Measurements from ENCODE around the gene CEP55.

GRCh38 chr10:93516006-93516380 is 19.6 kb downstream of the CEP55 start:
- TF ChIP-seq TP53 (CRISPR knock-in tag; IDR thresholded peaks at IDR 0.05) = no peak
- TF ChIP-seq, protein P1, sequence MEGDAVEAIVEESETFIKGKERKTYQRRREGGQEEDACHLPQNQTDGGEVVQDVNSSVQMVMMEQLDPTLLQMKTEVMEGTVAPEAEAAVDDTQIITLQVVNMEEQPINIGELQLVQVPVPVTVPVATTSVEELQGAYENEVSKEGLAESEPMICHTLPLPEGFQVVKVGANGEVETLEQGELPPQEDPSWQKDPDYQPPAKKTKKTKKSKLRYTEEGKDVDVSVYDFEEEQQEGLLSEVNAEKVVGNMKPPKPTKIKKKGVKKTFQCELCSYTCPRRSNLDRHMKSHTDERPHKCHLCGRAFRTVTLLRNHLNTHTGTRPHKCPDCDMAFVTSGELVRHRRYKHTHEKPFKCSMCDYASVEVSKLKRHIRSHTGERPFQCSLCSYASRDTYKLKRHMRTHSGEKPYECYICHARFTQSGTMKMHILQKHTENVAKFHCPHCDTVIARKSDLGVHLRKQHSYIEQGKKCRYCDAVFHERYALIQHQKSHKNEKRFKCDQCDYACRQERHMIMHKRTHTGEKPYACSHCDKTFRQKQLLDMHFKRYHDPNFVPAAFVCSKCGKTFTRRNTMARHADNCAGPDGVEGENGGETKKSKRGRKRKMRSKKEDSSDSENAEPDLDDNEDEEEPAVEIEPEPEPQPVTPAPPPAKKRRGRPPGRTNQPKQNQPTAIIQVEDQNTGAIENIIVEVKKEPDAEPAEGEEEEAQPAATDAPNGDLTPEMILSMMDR (IDR thresholded peaks at IDR 0.05) = no peak
- no peak for TF ChIP-seq FOXP1 (CRISPR knock-in tag; IDR thresholded peaks at IDR 0.05; ENCODE audit: borderline replicate concordance)
- TF ChIP-seq, protein P2, sequence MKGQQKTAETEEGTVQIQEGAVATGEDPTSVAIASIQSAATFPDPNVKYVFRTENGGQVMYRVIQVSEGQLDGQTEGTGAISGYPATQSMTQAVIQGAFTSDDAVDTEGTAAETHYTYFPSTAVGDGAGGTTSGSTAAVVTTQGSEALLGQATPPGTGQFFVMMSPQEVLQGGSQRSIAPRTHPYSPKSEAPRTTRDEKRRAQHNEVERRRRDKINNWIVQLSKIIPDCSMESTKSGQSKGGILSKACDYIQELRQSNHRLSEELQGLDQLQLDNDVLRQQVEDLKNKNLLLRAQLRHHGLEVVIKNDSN (CRISPR knock-in tag; IDR thresholded peaks at IDR 0.05) = no peak
- no peak for TF ChIP-seq NR2C2 (CRISPR knock-in tag; IDR thresholded peaks at IDR 0.05)
- TF ChIP-seq, protein P3, sequence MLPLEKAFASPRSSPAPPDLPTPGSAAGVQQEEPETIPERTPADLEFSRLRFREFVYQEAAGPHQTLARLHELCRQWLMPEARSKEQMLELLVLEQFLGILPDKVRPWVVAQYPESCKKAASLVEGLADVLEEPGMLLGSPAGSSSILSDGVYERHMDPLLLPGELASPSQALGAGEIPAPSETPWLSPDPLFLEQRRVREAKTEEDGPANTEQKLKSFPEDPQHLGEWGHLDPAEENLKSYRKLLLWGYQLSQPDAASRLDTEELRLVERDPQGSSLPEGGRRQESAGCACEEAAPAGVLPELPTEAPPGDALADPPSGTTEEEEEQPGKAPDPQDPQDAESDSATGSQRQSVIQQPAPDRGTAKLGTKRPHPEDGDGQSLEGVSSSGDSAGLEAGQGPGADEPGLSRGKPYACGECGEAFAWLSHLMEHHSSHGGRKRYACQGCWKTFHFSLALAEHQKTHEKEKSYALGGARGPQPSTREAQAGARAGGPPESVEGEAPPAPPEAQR (CRISPR knock-in tag; IDR thresholded peaks at IDR 0.05) = no peak
- TF ChIP-seq SP1 (CRISPR knock-in tag; conservative IDR thresholded peaks at IDR 0.05) = no peak
- no peak for TF ChIP-seq ATF1 (CRISPR knock-in tag; IDR thresholded peaks at IDR 0.05)
- TF ChIP-seq, protein P4, sequence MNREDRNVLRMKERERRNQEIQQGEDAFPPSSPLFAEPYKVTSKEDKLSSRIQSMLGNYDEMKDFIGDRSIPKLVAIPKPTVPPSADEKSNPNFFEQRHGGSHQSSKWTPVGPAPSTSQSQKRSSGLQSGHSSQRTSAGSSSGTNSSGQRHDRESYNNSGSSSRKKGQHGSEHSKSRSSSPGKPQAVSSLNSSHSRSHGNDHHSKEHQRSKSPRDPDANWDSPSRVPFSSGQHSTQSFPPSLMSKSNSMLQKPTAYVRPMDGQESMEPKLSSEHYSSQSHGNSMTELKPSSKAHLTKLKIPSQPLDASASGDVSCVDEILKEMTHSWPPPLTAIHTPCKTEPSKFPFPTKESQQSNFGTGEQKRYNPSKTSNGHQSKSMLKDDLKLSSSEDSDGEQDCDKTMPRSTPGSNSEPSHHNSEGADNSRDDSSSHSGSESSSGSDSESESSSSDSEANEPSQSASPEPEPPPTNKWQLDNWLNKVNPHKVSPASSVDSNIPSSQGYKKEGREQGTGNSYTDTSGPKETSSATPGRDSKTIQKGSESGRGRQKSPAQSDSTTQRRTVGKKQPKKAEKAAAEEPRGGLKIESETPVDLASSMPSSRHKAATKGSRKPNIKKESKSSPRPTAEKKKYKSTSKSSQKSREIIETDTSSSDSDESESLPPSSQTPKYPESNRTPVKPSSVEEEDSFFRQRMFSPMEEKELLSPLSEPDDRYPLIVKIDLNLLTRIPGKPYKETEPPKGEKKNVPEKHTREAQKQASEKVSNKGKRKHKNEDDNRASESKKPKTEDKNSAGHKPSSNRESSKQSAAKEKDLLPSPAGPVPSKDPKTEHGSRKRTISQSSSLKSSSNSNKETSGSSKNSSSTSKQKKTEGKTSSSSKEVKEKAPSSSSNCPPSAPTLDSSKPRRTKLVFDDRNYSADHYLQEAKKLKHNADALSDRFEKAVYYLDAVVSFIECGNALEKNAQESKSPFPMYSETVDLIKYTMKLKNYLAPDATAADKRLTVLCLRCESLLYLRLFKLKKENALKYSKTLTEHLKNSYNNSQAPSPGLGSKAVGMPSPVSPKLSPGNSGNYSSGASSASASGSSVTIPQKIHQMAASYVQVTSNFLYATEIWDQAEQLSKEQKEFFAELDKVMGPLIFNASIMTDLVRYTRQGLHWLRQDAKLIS (CRISPR knock-in tag; IDR thresholded peaks at IDR 0.05; ENCODE audit: borderline replicate concordance) = no peak
- no peak for TF ChIP-seq TEAD4 (CRISPR knock-in tag; IDR thresholded peaks at IDR 0.05)
- TF ChIP-seq JUN (CRISPR knock-in tag; IDR thresholded peaks at IDR 0.05) = no peak
- no peak for TF ChIP-seq ZBTB21 (CRISPR knock-in tag; IDR thresholded peaks at IDR 0.05; ENCODE audit: borderline replicate concordance)
- no peak for TF ChIP-seq MYBL2 (CRISPR knock-in tag; IDR thresholded peaks at IDR 0.05)
- no peak for TF ChIP-seq ATF6 (CRISPR knock-in tag; IDR thresholded peaks at IDR 0.05)
